K562 (cell line): ENCODE data around the gene HSD17B8. TPM values are rescaled to one million over a fixed set of nuclear protein-coding genes. Genes with fewer than 3 reads are reported as not detected.
A peak's percentile ranks its signal among the peaks of the same experiment; 100 is the strongest.

Experiments
- CHD2 ChIP-seq: IDR thresholded peaks from 2 replicates; pipeline ENCODE4 v1.6.1; 2011; ENCODE audit warnings: low read depth, low read length
- DPF2 ChIP-seq: fragments of 450-650 bp; IDR thresholded peaks from 2 replicates; pipeline ENCODE4 v1.6.1; 2016
- EHMT2 ChIP-seq: fragments of 450-650 bp; IDR thresholded peaks from 2 replicates; pipeline ENCODE4 v1.6.1; 2018; ENCODE audit warnings: antibody characterized with exemption
- EP400 ChIP-seq: fragments of 450-650 bp; IDR thresholded peaks from 2 replicates; pipeline ENCODE4 v1.6.1; 2017; ENCODE audit warnings: antibody characterized with exemption, mild to moderate bottlenecking, moderate library complexity
- GTF2B ChIP-seq: IDR thresholded peaks from 2 replicates; pipeline ENCODE4 v1.6.1; 2011; ENCODE audit not compliant: insufficient read length; ENCODE audit errors: extremely low read depth
- MIER1 ChIP-seq: fragments of 450-650 bp; IDR thresholded peaks from 2 replicates; pipeline ENCODE4 v1.6.1; 2016; ENCODE audit warnings: antibody characterized with exemption, mild to moderate bottlenecking, low read depth
- NKRF ChIP-seq: fragments of 450-650 bp; IDR thresholded peaks from 2 replicates; pipeline ENCODE4 v1.6.1; 2016; ENCODE audit warnings: borderline replicate concordance
- NR3C1 ChIP-seq: sonication (generic); formaldehyde crosslinking; IDR thresholded peaks from 2 replicates; pipeline ENCODE4 v1.8.1; 2022; ENCODE audit warnings: missing genetic modification reagents
- PRDM10 ChIP-seq: fragments of 450-650 bp; IDR thresholded peaks from 2 replicates; pipeline ENCODE4 v1.6.1; 2018; ENCODE audit not compliant: partially characterized antibody
- TCFL5 ChIP-seq: fragments of 250-450 bp; sonication (Bioruptor Pico); conservative IDR thresholded peaks from 2 replicates; pipeline ENCODE4 v1.6.1; 2021; ENCODE audit warnings: mild to moderate bottlenecking, moderate library complexity, matching md5 sums
- USF2 ChIP-seq: sonication (generic); formaldehyde crosslinking; IDR thresholded peaks from 2 replicates; pipeline ENCODE4 v1.5.0; 2020; ENCODE audit warnings: missing genetic modification reagents
- ZFP1 ChIP-seq: fragments of 450-650 bp; formaldehyde crosslinking; IDR thresholded peaks from 2 replicates; pipeline ENCODE4 v1.4.0; 2020; ENCODE audit warnings: mild to moderate bottlenecking, mixed read lengths
- ZNF12 ChIP-seq: sonication (generic); formaldehyde crosslinking; IDR thresholded peaks from 2 replicates; pipeline ENCODE4 v1.4.0; 2020; ENCODE audit warnings: mild to moderate bottlenecking, missing genetic modification reagents
- ZNF124 ChIP-seq: sonication (generic); formaldehyde crosslinking; IDR thresholded peaks from 2 replicates; pipeline ENCODE4 v1.8.1; 2022; ENCODE audit warnings: missing genetic modification reagents
- ZNF133 ChIP-seq: fragments of 250-450 bp; sonication (Bioruptor Pico); IDR thresholded peaks from 2 replicates; pipeline ENCODE4 v1.4.0; 2020; ENCODE audit warnings: mild to moderate bottlenecking
- ZNF197 ChIP-seq: fragments of 200-800 bp; sonication (Bioruptor generic); IDR thresholded peaks from 2 replicates; pipeline ENCODE4 v1.6.1; 2016; ENCODE audit warnings: low read depth, missing genetic modification characterization, missing compliant biosample characterization
- ZNF764 ChIP-seq: fragments of 250-450 bp; sonication (Bioruptor Pico); IDR thresholded peaks from 2 replicates; pipeline ENCODE4 v1.4.0; 2020; ENCODE audit warnings: low read depth, mild to moderate bottlenecking, moderate library complexity
- polyA plus RNA-seq, 8 experiments: library from polyadenylated mRNA; depleted of rRNA in 4 of 8; stranded (reverse) in 5 of 8; unstranded in 3 of 8; fragments of >200 nt; fragmentation: Nextera tagmentation in 2 of 8; fragmentation: Illumina TruSeq in 1 of 8; extraction: Ambion mirVana in 2 of 8; extraction: Trizol in 1 of 8; gene quantifications; 2 replicates each; pipeline versions ENCODE4 v1.2.1 to v1.2.3, GENCODE V29; 2011 to 2014; ENCODE audit warnings: inconsistent platforms in 1 of 8, missing spikeins in 1 of 8
- total RNA-seq, 7 experiments: library from RNA; depleted of rRNA in 6 of 7; stranded (reverse); fragments of >200 nt in 6 of 7; fragmentation: Illumina TruSeq in 2 of 7; extraction: Trizol in 2 of 7; gene quantifications; 2 replicates each; pipeline versions ENCODE4 v1.2.1 to v1.2.3, GENCODE V29; 2011 to 2021; ENCODE audit warnings: low replicate concordance in 1 of 7
- TF ChIP-seq, protein P1 (sequence below): sonication (generic); formaldehyde crosslinking; IDR thresholded peaks from 2 replicates; pipeline ENCODE4 v1.8.0; 2022; ENCODE audit warnings: mild to moderate bottlenecking, missing genetic modification reagents, borderline replicate concordance

Gene HSD17B8
- total and polyA plus RNA-seq, 9 of the 15 experiments (the other 6 are each of a cell fraction or from before 2014, with no cell fraction given): 3.7 to 35.2 (median 14.2) TPM

- TF ChIP-seq NKRF (peak; percentile 11), GTF2B (no peak), PRDM10 (peak; percentile 5), TCFL5 (CRISPR knock-in tag) (no peak), NR3C1 (CRISPR knock-in tag) (no peak), DPF2 (peak; percentile 55), USF2 (no peak), ZNF197 (CRISPR knock-in tag) (0 out of 2 replicates have a peak, but pooled peaks have one; percentile 24), EHMT2 (peak; percentile 8; the same call in 1 of the 2 replicates), MIER1 (no peak), ZNF12 (CRISPR knock-in tag) (peak; percentile 67; the same call in 1 of the 2 replicates), ZNF764 (CRISPR knock-in tag) (0 out of 2 replicates have a peak, but pooled peaks have one; percentile 20), ZFP1 (CRISPR knock-in tag) (no peak; the same call in 1 of the 2 replicates), CHD2 (peak; percentile 99), ZNF124 (CRISPR knock-in tag) (no peak), ZNF133 (CRISPR knock-in tag) (0 out of 2 replicates have a peak, but pooled peaks have one; percentile 40), EP400 (peak; percentile 93)
- TF ChIP-seq, protein P1, sequence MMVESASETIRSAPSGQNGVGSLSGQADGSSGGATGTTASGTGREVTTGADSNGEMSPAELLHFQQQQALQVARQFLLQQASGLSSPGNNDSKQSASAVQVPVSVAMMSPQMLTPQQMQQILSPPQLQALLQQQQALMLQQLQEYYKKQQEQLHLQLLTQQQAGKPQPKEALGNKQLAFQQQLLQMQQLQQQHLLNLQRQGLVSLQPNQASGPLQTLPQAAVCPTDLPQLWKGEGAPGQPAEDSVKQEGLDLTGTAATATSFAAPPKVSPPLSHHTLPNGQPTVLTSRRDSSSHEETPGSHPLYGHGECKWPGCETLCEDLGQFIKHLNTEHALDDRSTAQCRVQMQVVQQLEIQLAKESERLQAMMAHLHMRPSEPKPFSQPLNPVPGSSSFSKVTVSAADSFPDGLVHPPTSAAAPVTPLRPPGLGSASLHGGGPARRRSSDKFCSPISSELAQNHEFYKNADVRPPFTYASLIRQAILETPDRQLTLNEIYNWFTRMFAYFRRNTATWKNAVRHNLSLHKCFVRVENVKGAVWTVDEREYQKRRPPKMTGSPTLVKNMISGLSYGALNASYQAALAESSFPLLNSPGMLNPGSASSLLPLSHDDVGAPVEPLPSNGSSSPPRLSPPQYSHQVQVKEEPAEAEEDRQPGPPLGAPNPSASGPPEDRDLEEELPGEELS (CRISPR knock-in tag): peak; percentile 96; the same call in 1 of the 2 replicates
Observed at GRCh38 chr6:33200219-33201146, 4.0 kb upstream of the HSD17B8 start, which contains the start of the genes RXRB and SLC39A7 (continued).
